Activated CD8-positive, alpha-beta T cell treated with anti-CD3 and anti-CD28 coated beads for 36 hours (primary cell): ENCODE measurements around the gene LMNTD2. TPM values are rescaled to one million over a fixed set of nuclear protein-coding genes. Genes with fewer than 3 reads are reported as not detected.
A peak's percentile ranks its signal among the peaks of the same experiment; 100 is the strongest.

ENCODE experiments used
- ATAC-seq: fragments of 200-7000 bp; cut with Tn5 transposase; one replicate; pipeline ENCODE4 v1.10.0; 2021; ENCODE audit warnings: mild to moderate bottlenecking, moderate library complexity
- CTCF ChIA-PET: fragments of 350-600 bp; sonication (Branson Sonifier 250); formaldehyde crosslinking; loops from one replicate; lab custom pipeline; 2021; ENCODE audit warnings: antibody characterized with exemption; lab: Charles Lee
- POLR2A ChIA-PET: fragments of 350-600 bp; sonication (Branson Sonifier 250); formaldehyde crosslinking; loops from one replicate; lab custom pipeline; 2021; ENCODE audit warnings: antibody characterized with exemption; lab: Charles Lee
- DNase-seq: peaks from one replicate; pipeline ENCODE4 v3.0.0-alpha.2; 2020
- H3K27ac Mint-ChIP-seq: one replicate; pipeline ENCODE4 v1.8.0; 2021; ENCODE audit warnings: mild to moderate bottlenecking, mixed read lengths
- H3K27me3 Mint-ChIP-seq: one replicate; pipeline ENCODE4 v1.8.0; 2021; ENCODE audit warnings: mixed read lengths
- H3K36me3 Mint-ChIP-seq: one replicate; pipeline ENCODE4 v1.8.0; 2021; ENCODE audit warnings: low read depth, mixed read lengths
- H3K4me1 Mint-ChIP-seq: one replicate; pipeline ENCODE4 v1.8.0; 2021; ENCODE audit warnings: low read depth, mixed read lengths
- H3K4me3 Mint-ChIP-seq: one replicate; pipeline ENCODE4 v1.8.0; 2021; ENCODE audit warnings: mild to moderate bottlenecking, moderate library complexity, mixed read lengths
- H3K9me3 Mint-ChIP-seq: one replicate; pipeline ENCODE4 v1.8.0; 2021; ENCODE audit warnings: mixed read lengths
- intact Hi-C: fragments of 100-400 bp; cut with micrococcal nuclease; formaldehyde crosslinking; loops from one replicate; pipeline ENCODE4 v1.10.0; 2022
- total RNA-seq, 2 experiments: library from RNA; stranded (reverse); gene quantifications; one replicate each; pipeline ENCODE4 v1.2.3, GENCODE V29; 2021
- TF ChIP-seq, protein P1 (sequence below): fragments of 200-600 bp; IDR thresholded peaks from one replicate; pipeline ENCODE4 v1.8.0; 2022; ENCODE audit warnings: antibody characterized with exemption, mild to moderate bottlenecking

Gene LMNTD2
- total RNA-seq, 2 experiments from 2014 or later = 0.88 to 1.3 TPM

GRCh38 chr11:569158-569885, 8.8 kb upstream of the LMNTD2 start:
- TF ChIP-seq, protein P1, sequence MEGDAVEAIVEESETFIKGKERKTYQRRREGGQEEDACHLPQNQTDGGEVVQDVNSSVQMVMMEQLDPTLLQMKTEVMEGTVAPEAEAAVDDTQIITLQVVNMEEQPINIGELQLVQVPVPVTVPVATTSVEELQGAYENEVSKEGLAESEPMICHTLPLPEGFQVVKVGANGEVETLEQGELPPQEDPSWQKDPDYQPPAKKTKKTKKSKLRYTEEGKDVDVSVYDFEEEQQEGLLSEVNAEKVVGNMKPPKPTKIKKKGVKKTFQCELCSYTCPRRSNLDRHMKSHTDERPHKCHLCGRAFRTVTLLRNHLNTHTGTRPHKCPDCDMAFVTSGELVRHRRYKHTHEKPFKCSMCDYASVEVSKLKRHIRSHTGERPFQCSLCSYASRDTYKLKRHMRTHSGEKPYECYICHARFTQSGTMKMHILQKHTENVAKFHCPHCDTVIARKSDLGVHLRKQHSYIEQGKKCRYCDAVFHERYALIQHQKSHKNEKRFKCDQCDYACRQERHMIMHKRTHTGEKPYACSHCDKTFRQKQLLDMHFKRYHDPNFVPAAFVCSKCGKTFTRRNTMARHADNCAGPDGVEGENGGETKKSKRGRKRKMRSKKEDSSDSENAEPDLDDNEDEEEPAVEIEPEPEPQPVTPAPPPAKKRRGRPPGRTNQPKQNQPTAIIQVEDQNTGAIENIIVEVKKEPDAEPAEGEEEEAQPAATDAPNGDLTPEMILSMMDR = no peak
- H3K4me3 Mint-ChIP-seq = peak overlapping the region; percentile 81
- no peak for ATAC-seq
- peaks cover 19% of the 10 kb centered on the region for H3K36me3 Mint-ChIP-seq
- peak overlapping the region; percentile 73 for H3K27ac Mint-ChIP-seq
- DNase-seq = no peak
- ChIA-PET CTCF (interaction anchor here (1.3 kb wide), 2 partner anchors 15 kb away, joined by 4 read pairs; no protein-coding TSS in a partner anchor), POLR2A (interaction anchor here (0.6 to 1.3 kb wide), 4 partner anchors 9 to 342 kb away, joined by 3 to 5 read pairs (median 4); partner anchors contain the start of genes DEAF1, HRAS and TMEM80)
- H3K9me3 Mint-ChIP-seq = no peaks in the 10 kb centered on the region
- H3K4me1 Mint-ChIP-seq = peaks cover 4% of the 10 kb centered on the region
- H3K27me3 Mint-ChIP-seq = peaks cover 3% of the 10 kb centered on the region
- intact Hi-C loops = no loop called here

GRCh38 chr11:568306-569157, 8.0 kb upstream of the LMNTD2 start:
- Mint-ChIP-seq H3K27ac (no peak overlapping the region), H3K36me3 (peaks cover 22% of the 10 kb centered on the region), H3K27me3 (no peaks in the 10 kb centered on the region), H3K4me1 (no peaks in the 10 kb centered on the region), H3K9me3 (no peaks in the 10 kb centered on the region), H3K4me3 (peak overlapping the region; percentile 88)
- intact Hi-C loops = no loop called here
- POLR2A ChIA-PET = interaction anchor here (0.5 to 1.5 kb wide), 6 partner anchors 9 to 341 kb away, joined by 3 to 7 read pairs (median 4); partner anchors contain the start of gene HRAS
- peak; percentile 94 for ATAC-seq
- peak; percentile 94 for DNase-seq
- CTCF ChIA-PET = interaction anchor here (1.3 kb wide), 1 partner anchor 14 kb away, joined by 4 read pairs; no protein-coding TSS in a partner anchor
- TF ChIP-seq, protein P1 = no peak

- DNase-seq = no peak
Measured at GRCh38 chr11:567629-568292, 7.2 kb upstream of the LMNTD2 start.

DNA sequence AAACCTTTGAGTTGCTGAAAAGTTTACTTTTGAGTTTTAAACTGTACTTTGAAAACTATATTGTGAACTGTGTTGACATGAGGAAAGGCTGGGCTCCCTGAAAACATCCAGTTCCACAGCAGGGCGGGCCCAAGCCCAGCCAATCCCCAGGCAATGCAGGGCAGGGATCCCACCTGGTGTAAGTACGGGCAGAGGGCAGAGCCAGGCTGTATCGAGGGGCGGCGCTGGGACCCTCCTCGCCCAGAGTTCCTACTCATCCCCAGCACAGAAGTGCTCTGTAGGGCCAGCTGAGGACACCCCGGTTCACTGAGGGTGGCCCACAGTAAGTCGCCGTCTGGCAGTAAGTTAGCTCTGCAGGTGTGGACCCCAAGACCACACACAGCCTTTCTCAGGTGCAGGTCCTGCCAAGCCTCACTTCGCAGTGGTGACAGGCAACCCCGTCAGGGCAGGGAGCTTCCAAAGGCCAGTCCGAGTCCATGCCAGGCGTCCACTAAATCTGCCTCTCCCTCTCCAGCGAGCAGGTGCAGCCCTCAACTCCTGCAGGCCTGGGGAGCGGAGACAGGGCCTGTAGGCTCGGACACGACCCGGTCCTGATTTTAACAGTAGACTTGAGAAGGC, 6.6 kb upstream of the LMNTD2 start:
- no peaks in the 10 kb centered on the region for H3K9me3 Mint-ChIP-seq
- TF ChIP-seq, protein P1 = no peak
- DNase-seq = no peak

More at GRCh38 chr11:567629-568292, 7.2 kb upstream of the LMNTD2 start:
- intact Hi-C loops = no loop called here
- Mint-ChIP-seq H3K36me3 (peaks cover 23% of the 10 kb centered on the region), H3K9me3 (no peaks in the 10 kb centered on the region), H3K27me3 (no peaks in the 10 kb centered on the region), H3K27ac (peak overlapping the region; percentile 57), H3K4me3 (peak overlapping the region; percentile 88), H3K4me1 (no peaks in the 10 kb centered on the region)
- ChIA-PET POLR2A (interaction anchor here (0.5 to 1.5 kb wide), 5 partner anchors 10 to 69 kb away, joined by 3 to 7 read pairs (median 3); partner anchors contain the start of gene HRAS), CTCF (interaction anchor here (1.3 kb wide), 1 partner anchor 13 kb away, joined by 4 read pairs; no protein-coding TSS in a partner anchor)
- no peak for ATAC-seq
- TF ChIP-seq, protein P1 = no peak

More for the DNA sequence above, 6.6 kb upstream of the LMNTD2 start:
- Mint-ChIP-seq H3K4me1 (no peaks in the 10 kb centered on the region), H3K27ac (peak overlapping the region; percentile 57), H3K36me3 (peaks cover 23% of the 10 kb centered on the region), H3K4me3 (peak overlapping the region; percentile 88), H3K27me3 (no peaks in the 10 kb centered on the region)
- ChIA-PET CTCF (interaction anchor here (1.1 to 1.7 kb wide), 2 partner anchors 12 to 158 kb away, joined by 5 to 7 read pairs; no protein-coding TSS in a partner anchor), POLR2A (interaction anchor here (0.9 to 1.5 kb wide), 3 partner anchors 9 to 31 kb away, joined by 3 to 7 read pairs (median 5); partner anchors contain the start of gene PHRF1)
- intact Hi-C loops = no loop called here
- no peak for ATAC-seq
